Spinal cord (tissue), 10 donors: ENCODE results near the gene GIMAP6. TPM values are rescaled to one million over a fixed set of nuclear protein-coding genes. Genes with fewer than 3 reads are reported as not detected.
"Not testable (repeated sequence)": the region's sequence is repeated elsewhere in the genome, so short reads cannot be mapped to it uniquely, and the experiment has no call there.

Source experiments
- DNase-seq, 6 donors: peaks; one replicate each; pipeline versions ENCODE4 v3.0.0 to v3.0.0-alpha.2; 2013 to 2015; ENCODE audit warnings: low spot score in 6 of 6, low read depth in 4 of 6
- H3K27ac ChIP-seq: one replicate; pipeline ENCODE4 v1.5.1; 2013; ENCODE audit warnings: low read depth, low read length, control low read depth
- H3K27me3 ChIP-seq: one replicate; pipeline ENCODE4 v1.6.1; 2013; ENCODE audit warnings: low read length; ENCODE audit not compliant: control insufficient read depth, insufficient read depth
- H3K36me3 ChIP-seq: one replicate; pipeline ENCODE4 v1.6.1; 2013; ENCODE audit warnings: low read length; ENCODE audit not compliant: control insufficient read depth, insufficient read depth
- H3K4me1 ChIP-seq: one replicate; pipeline ENCODE4 v1.6.1; 2013; ENCODE audit warnings: low read length; ENCODE audit not compliant: control insufficient read depth, insufficient read depth
- H3K4me3 ChIP-seq: one replicate; pipeline ENCODE4 v1.5.1; 2013; ENCODE audit warnings: low read depth, low read length, control low read depth
- H3K9me3 ChIP-seq: one replicate; pipeline ENCODE4 v1.6.1; 2013; ENCODE audit warnings: low read length; ENCODE audit not compliant: control insufficient read depth, insufficient read depth
- WGBS: methylation state at CpG from one replicate; pipeline ENCODE4 v1.1.5; 2013; ENCODE audit warnings: missing lambda C conversion rate; ENCODE audit not compliant: insufficient coverage; 5-methylcytosine and 5-hydroxymethylcytosine counted together
- polyA plus RNA-seq, 2 donors: library from polyadenylated mRNA; unstranded; fragments of 120-200 nt; gene quantifications; one replicate each; pipeline ENCODE4 v1.2.1, GENCODE V29; 2013; ENCODE audit not compliant: insufficient read length in 2 of 2
- total RNA-seq, 2 donors: library from RNA; depleted of rRNA in 1 of 2; stranded (reverse); fragments of 120-200 nt in 1 of 2; fragments of >200 nt in 1 of 2; gene quantifications; one replicate each; pipeline versions ENCODE4 v1.2.3 to v1.2.4, GENCODE V29; 2013 to 2014
- donor health status: healthy.

GIMAP6 gene
- total and polyA plus RNA-seq, 4 donors = 9.1 to 24.8 (median 10.7) TPM

GRCh38 chr7:150594805-150595204 is 37.4 kb downstream of the GIMAP6 start:
- H3K27me3 ChIP-seq = no peaks in the 10 kb centered on the region
- 80% methylated on average over 1 of the region's 2 CpGs for WGBS

GRCh38 chr7:150587551-150587950 is 44.6 kb downstream of the GIMAP6 start:
- Histone ChIP-seq H3K36me3 (no peaks in the 10 kb centered on the region), H3K4me1 (no peaks in the 10 kb centered on the region), H3K27me3 (no peaks in the 10 kb centered on the region), H3K27ac (no peak overlapping the region), H3K4me3 (no peak overlapping the region), H3K9me3 (no peaks in the 10 kb centered on the region)
- DNase-seq = no peak
- no CpG with 5 or more reads among the region's 1 CpG for WGBS

More at GRCh38 chr7:150594805-150595204, 37.4 kb downstream of the GIMAP6 start:
- Histone ChIP-seq H3K27ac (no peak overlapping the region), H3K36me3 (no peaks in the 10 kb centered on the region), H3K4me3 (no peak overlapping the region), H3K9me3 (no peaks in the 10 kb centered on the region), H3K4me1 (no peaks in the 10 kb centered on the region)
- no peak for DNase-seq

- Histone ChIP-seq H3K36me3 (no peaks in the 10 kb centered on the region), H3K27ac (no peak overlapping the region), H3K4me1 (no peaks in the 10 kb centered on the region), H3K4me3 (no peak overlapping the region), H3K27me3 (no peaks in the 10 kb centered on the region), H3K9me3 (no peaks in the 10 kb centered on the region)
- DNase-seq = no peak
Measured at GRCh38 chr7:150586785-150587152, 45.4 kb downstream of the GIMAP6 start.

GRCh38 chr7:150586068-150586784 is 46.0 kb downstream of the GIMAP6 start:
- no peaks in the 10 kb centered on the region for H3K9me3 ChIP-seq

GRCh38 chr7:150585199-150585598 is 47.0 kb downstream of the GIMAP6 start:
- no peak for DNase-seq
- 74% methylated on average over 7 of the region's 7 CpGs for WGBS
- no peaks in the 10 kb centered on the region for H3K4me1 ChIP-seq
- no peak overlapping the region for H3K27ac ChIP-seq
- H3K27me3 ChIP-seq = no peaks in the 10 kb centered on the region
- H3K36me3 ChIP-seq = no peaks in the 10 kb centered on the region
- H3K9me3 ChIP-seq = no peaks in the 10 kb centered on the region
- no peak overlapping the region for H3K4me3 ChIP-seq

More at GRCh38 chr7:150586068-150586784, 46.0 kb downstream of the GIMAP6 start:
- no peaks in the 10 kb centered on the region for H3K4me1 ChIP-seq
- DNase-seq = no peak
- no peaks in the 10 kb centered on the region for H3K27me3 ChIP-seq
- 52% methylated on average over 2 of the region's 4 CpGs for WGBS
- no peak overlapping the region for H3K27ac ChIP-seq
- no peaks in the 10 kb centered on the region for H3K36me3 ChIP-seq
- no peak overlapping the region for H3K4me3 ChIP-seq

GRCh38 chr7:150580638-150581394 is 51.4 kb downstream of the GIMAP6 start:
- H3K36me3 ChIP-seq = no peaks in the 10 kb centered on the region
- no peaks in the 10 kb centered on the region for H3K4me1 ChIP-seq
- DNase-seq = no peak
- no peaks in the 10 kb centered on the region for H3K27me3 ChIP-seq
- no peak overlapping the region for H3K27ac ChIP-seq
- H3K9me3 ChIP-seq = no peaks in the 10 kb centered on the region
- 100% methylated on average over 1 of the region's 3 CpGs for WGBS
- no peak overlapping the region for H3K4me3 ChIP-seq

GRCh38 chr7:150579979-150580637 is 52.1 kb downstream of the GIMAP6 start:
- H3K9me3 ChIP-seq, DNase-seq, H3K27me3 ChIP-seq, H3K27ac ChIP-seq, H3K36me3 ChIP-seq, H3K4me3 ChIP-seq, H3K4me1 ChIP-seq: not testable (repeated sequence)
- 75% methylated on average over 6 of the region's 7 CpGs for WGBS

Other genes with a start within 250 kb of the GIMAP6 start
- 1 to 10 TPM; 4.7 to 8.8 TPM for gene GIMAP8, start 181.8 kb downstream of the GIMAP6 start, total RNA-seq
- 1 to 10 TPM; 3.9 to 4.2 TPM for gene GIMAP8, start 181.8 kb downstream of the GIMAP6 start, polyA plus RNA-seq
- gene GIMAP7, start 117.5 kb downstream of the GIMAP6 start, total RNA-seq = 10 to 100 TPM in 1 of 2 donors, 1 to 10 TPM in 1; 3.3 to 13.2 TPM
- 1 to 10 TPM; 8.7 to 9.9 TPM for gene GIMAP7, start 117.5 kb downstream of the GIMAP6 start, polyA plus RNA-seq
- gene GIMAP4, start 65.0 kb downstream of the GIMAP6 start, total RNA-seq = 10 to 100 TPM; 21.5 to 46.2 TPM
- gene GIMAP4, start 65.0 kb downstream of the GIMAP6 start, polyA plus RNA-seq = 10 to 100 TPM; 14.8 to 21.1 TPM
- gene GIMAP2, start 53.3 kb upstream of the GIMAP6 start, total RNA-seq = 10 to 100 TPM; 12.7 to 14.3 TPM
- 1 to 10 TPM; 5.9 to 7.3 TPM for gene GIMAP2, start 53.3 kb upstream of the GIMAP6 start, polyA plus RNA-seq
- 1 to 10 TPM; 1.2 to 6.0 TPM for gene GIMAP1, start 84.2 kb upstream of the GIMAP6 start, total RNA-seq
- gene GIMAP1, start 84.2 kb upstream of the GIMAP6 start, polyA plus RNA-seq = 1 to 10 TPM; 2.7 to 3.0 TPM
- 10 to 100 TPM in 1 of 2 donors, 1 to 10 TPM in 1; 8.6 to 20.1 TPM for gene GIMAP5, start 105.0 kb upstream of the GIMAP6 start, total RNA-seq
- 1 to 10 TPM; 1.5 to 3.0 TPM for gene GIMAP5, start 105.0 kb upstream of the GIMAP6 start, polyA plus RNA-seq
- 10 to 100 TPM; 28.4 to 50.6 TPM for gene TMEM176B, start 168.0 kb upstream of the GIMAP6 start, total RNA-seq
- 10 to 100 TPM; 21.7 to 24.2 TPM for gene TMEM176B, start 168.0 kb upstream of the GIMAP6 start, polyA plus RNA-seq
- 10 to 100 TPM; 14.7 to 24.2 TPM for gene TMEM176A, start 168.4 kb upstream of the GIMAP6 start, total RNA-seq
- 10 to 100 TPM; 13.6 to 17.1 TPM for gene TMEM176A, start 168.4 kb upstream of the GIMAP6 start, polyA plus RNA-seq
- gene AOC1, start 220.1 kb upstream of the GIMAP6 start, total RNA-seq = under 1 TPM in 1 of 2 donors, not detected in 1; 0.20 TPM
- under 1 TPM; 0.27 to 0.78 TPM for gene AOC1, start 220.1 kb upstream of the GIMAP6 start, polyA plus RNA-seq